Fibroblast of skin of back (primary cell): ENCODE results near the gene UGT3A1.

ENCODE experiments used
- DNase-seq: peaks from one replicate; pipeline ENCODE4 v3.0.0-alpha.2; 2013

The UGT3A1 gene

GRCh38 chr5:35904443-35905132 lies 86.6 kb downstream of the UGT3A1 start:
- no peak for DNase-seq

- no peak for DNase-seq
These were observed 87.5 kb downstream of the UGT3A1 start for GRCh38 chr5:35903631-35904203.

GRCh38 chr5:35902046-35902672 lies 89.0 kb downstream of the UGT3A1 start:
- no peak for DNase-seq
